ENCODE measurements around the gene HNRNPA1. TPM values are rescaled to one million over a fixed set of nuclear protein-coding genes. Genes with fewer than 3 reads are reported as not detected.

HNRNPA1 gene
- total RNA-seq, 1 donor from 2014 or later, result 2,469 TPM

- Mint-ChIP-seq H3K27ac (peak overlapping the region; percentile 74), H3K4me1 (ENCODE audit: unreplicated experiment) (peaks cover 48% of the 10 kb centered on the region), H3K27me3 (no peaks in the 10 kb centered on the region), H3K9me3 (no peaks in the 10 kb centered on the region), H3K4me3 (no peak overlapping the region), H3K36me3 (peaks cover 41% of the 10 kb centered on the region)
- TF ChIP-seq CTCF (conservative IDR thresholded peaks at IDR 0.05), result peak; percentile 69
- DNase-seq (ENCODE audit: extremely low spot score, unreplicated experiment), result no peak
These were observed 4.9 kb downstream of the HNRNPA1 start for GRCh38 chr12:54285150-54286041.

GRCh38 chr12:54286042-54287030 lies 5.8 kb downstream of the HNRNPA1 start:
- Mint-ChIP-seq H3K4me3 (peak overlapping the region; percentile 37), H3K4me1 (ENCODE audit: unreplicated experiment) (peaks cover 48% of the 10 kb centered on the region)
- DNase-seq (ENCODE audit: extremely low spot score, unreplicated experiment), result no peak

GRCh38 chr12:54287261-54288157 lies 7.0 kb downstream of the HNRNPA1 start:
- Mint-ChIP-seq H3K27ac (peak overlapping the region; percentile 74), H3K9me3 (no peaks in the 10 kb centered on the region), H3K27me3 (no peaks in the 10 kb centered on the region), H3K4me1 (ENCODE audit: unreplicated experiment) (peaks cover 44% of the 10 kb centered on the region), H3K4me3 (peak overlapping the region; percentile 26), H3K36me3 (peaks cover 41% of the 10 kb centered on the region)
- DNase-seq (ENCODE audit: extremely low spot score, unreplicated experiment), result no peak
- TF ChIP-seq CTCF (conservative IDR thresholded peaks at IDR 0.05), result no peak

More at GRCh38 chr12:54286042-54287030, 5.8 kb downstream of the HNRNPA1 start:
- TF ChIP-seq CTCF (conservative IDR thresholded peaks at IDR 0.05), result no peak
- Mint-ChIP-seq H3K36me3 (peaks cover 41% of the 10 kb centered on the region), H3K9me3 (no peaks in the 10 kb centered on the region), H3K27me3 (no peaks in the 10 kb centered on the region), H3K27ac (peak overlapping the region; percentile 74)

- Mint-ChIP-seq H3K9me3 (no peaks in the 10 kb centered on the region), H3K27ac (no peak overlapping the region), H3K27me3 (no peaks in the 10 kb centered on the region), H3K4me3 (no peak overlapping the region), H3K36me3 (peaks cover 8% of the 10 kb centered on the region), H3K4me1 (ENCODE audit: unreplicated experiment) (peaks cover 11% of the 10 kb centered on the region)
- DNase-seq (ENCODE audit: extremely low spot score, unreplicated experiment), result no peak
- TF ChIP-seq CTCF (conservative IDR thresholded peaks at IDR 0.05), result no peak
These were observed 11.8 kb downstream of the HNRNPA1 start for GRCh38 chr12:54292083-54292930.
